Measurements from ENCODE around the gene AOAH. TPM values are rescaled to one million over a fixed set of nuclear protein-coding genes. Genes with fewer than 3 reads are reported as not detected.

The AOAH gene
- total RNA-seq, 1 donor from 2014 or later: not detected

- DNase-seq (ENCODE audit: extremely low spot score, unreplicated experiment): no peak
- no peak for TF ChIP-seq CTCF (IDR thresholded peaks at IDR 0.05)
- Mint-ChIP-seq H3K27me3 (ENCODE audit: unreplicated experiment) (no peaks in the 10 kb centered on the region), H3K27ac (ENCODE audit: unreplicated experiment) (no peak overlapping the region), H3K4me3 (ENCODE audit: unreplicated experiment) (no peak overlapping the region), H3K9me3 (ENCODE audit: unreplicated experiment) (no peaks in the 10 kb centered on the region), H3K4me1 (ENCODE audit: unreplicated experiment) (peaks cover 11% of the 10 kb centered on the region), H3K36me3 (ENCODE audit: unreplicated experiment) (no peaks in the 10 kb centered on the region)
Observed at GRCh38 chr7:36752026-36752711, 27.9 kb upstream of the AOAH start.

- Mint-ChIP-seq H3K36me3 (ENCODE audit: unreplicated experiment) (no peaks in the 10 kb centered on the region), H3K9me3 (ENCODE audit: unreplicated experiment) (no peaks in the 10 kb centered on the region), H3K4me3 (ENCODE audit: unreplicated experiment) (no peak overlapping the region), H3K27me3 (ENCODE audit: unreplicated experiment) (no peaks in the 10 kb centered on the region), H3K27ac (ENCODE audit: unreplicated experiment) (no peak overlapping the region), H3K4me1 (ENCODE audit: unreplicated experiment) (peaks cover 23% of the 10 kb centered on the region)
- no peak for TF ChIP-seq CTCF (IDR thresholded peaks at IDR 0.05)
- no peak for DNase-seq (ENCODE audit: extremely low spot score, unreplicated experiment)
Observed at GRCh38 chr7:36750451-36750850, 26.2 kb upstream of the AOAH start.

- Mint-ChIP-seq H3K27ac (ENCODE audit: unreplicated experiment) (no peak overlapping the region), H3K9me3 (ENCODE audit: unreplicated experiment) (no peaks in the 10 kb centered on the region), H3K36me3 (ENCODE audit: unreplicated experiment) (no peaks in the 10 kb centered on the region), H3K4me3 (ENCODE audit: unreplicated experiment) (no peak overlapping the region), H3K4me1 (ENCODE audit: unreplicated experiment) (peaks cover 23% of the 10 kb centered on the region), H3K27me3 (ENCODE audit: unreplicated experiment) (no peaks in the 10 kb centered on the region)
- no peak for TF ChIP-seq CTCF (IDR thresholded peaks at IDR 0.05)
- no peak for DNase-seq (ENCODE audit: extremely low spot score, unreplicated experiment)
Observed at GRCh38 chr7:36749282-36749960, 25.1 kb upstream of the AOAH start.

- H3K27me3 Mint-ChIP-seq (ENCODE audit: unreplicated experiment): no peaks in the 10 kb centered on the region
- H3K9me3 Mint-ChIP-seq (ENCODE audit: unreplicated experiment): no peaks in the 10 kb centered on the region
- peaks cover 23% of the 10 kb centered on the region for H3K4me1 Mint-ChIP-seq (ENCODE audit: unreplicated experiment)
- DNase-seq (ENCODE audit: extremely low spot score, unreplicated experiment): no peak
- TF ChIP-seq CTCF (IDR thresholded peaks at IDR 0.05): no peak
- no peak overlapping the region for H3K4me3 Mint-ChIP-seq (ENCODE audit: unreplicated experiment)
- H3K36me3 Mint-ChIP-seq (ENCODE audit: unreplicated experiment): no peaks in the 10 kb centered on the region
- H3K27ac Mint-ChIP-seq (ENCODE audit: unreplicated experiment): no peak overlapping the region
Observed at GRCh38 chr7:36748017-36748487, 23.8 kb upstream of the AOAH start.

GRCh38 chr7:36747280-36748016 lies 23.2 kb upstream of the AOAH start:
- peak overlapping the region; percentile 55 for H3K27ac Mint-ChIP-seq (ENCODE audit: unreplicated experiment)
- no peaks in the 10 kb centered on the region for H3K36me3 Mint-ChIP-seq (ENCODE audit: unreplicated experiment)
- peaks cover 23% of the 10 kb centered on the region for H3K4me1 Mint-ChIP-seq (ENCODE audit: unreplicated experiment)
- no peak for DNase-seq (ENCODE audit: extremely low spot score, unreplicated experiment)
- no peaks in the 10 kb centered on the region for H3K9me3 Mint-ChIP-seq (ENCODE audit: unreplicated experiment)
- peak overlapping the region; percentile 8 for H3K4me3 Mint-ChIP-seq (ENCODE audit: unreplicated experiment)
- no peak for TF ChIP-seq CTCF (IDR thresholded peaks at IDR 0.05)
- no peaks in the 10 kb centered on the region for H3K27me3 Mint-ChIP-seq (ENCODE audit: unreplicated experiment)
